Measurements from ENCODE around the gene ZNF787.

- TF ChIP-seq CTCF (IDR thresholded peaks at IDR 0.05; ENCODE audit: borderline replicate concordance, extremely low read depth, low read length, poor library complexity, severe bottlenecking) = no peak
- no peak for TF ChIP-seq EZH2 (IDR thresholded peaks at IDR 0.05; ENCODE audit: borderline replicate concordance, low read depth, low read length, severe bottlenecking)
These were observed 2.3 kb upstream of the ZNF787 start for GRCh38 chr19:56123266-56123891.
